Rectal smooth muscle tissue (tissue), 1 donor: ENCODE results near the gene TBC1D12.

Experiments
- H3K27ac ChIP-seq: one replicate; pipeline ENCODE4 v1.7.0; 2013; ENCODE audit warnings: low read depth, low read length, inconsistent platforms
- H3K27me3 ChIP-seq: one replicate; pipeline ENCODE4 v1.7.0; 2013; ENCODE audit warnings: low read length; ENCODE audit not compliant: control insufficient read depth, insufficient read depth
- H3K36me3 ChIP-seq: one replicate; pipeline ENCODE4 v1.7.0; 2013; ENCODE audit warnings: low read length; ENCODE audit not compliant: control insufficient read depth, insufficient read depth
- H3K4me1 ChIP-seq: one replicate; pipeline ENCODE4 v1.7.0; 2013; ENCODE audit warnings: low read length; ENCODE audit not compliant: control insufficient read depth, insufficient read depth
- H3K4me3 ChIP-seq: one replicate; pipeline ENCODE4 v1.7.0; 2013; ENCODE audit warnings: low read length
- H3K9ac ChIP-seq: one replicate; pipeline ENCODE4 v1.7.0; 2013; ENCODE audit warnings: low read length

TBC1D12 gene

GRCh38 chr10:94483970-94484369 lies 81.6 kb downstream of the TBC1D12 start:
- Histone ChIP-seq H3K4me1 (no peaks in the 10 kb centered on the region), H3K4me3 (no peak overlapping the region), H3K9ac (no peak overlapping the region), H3K36me3 (peaks cover 2% of the 10 kb centered on the region), H3K27me3 (no peaks in the 10 kb centered on the region), H3K27ac (no peak overlapping the region)

GRCh38 chr10:94485094-94485493 lies 82.8 kb downstream of the TBC1D12 start:
- H3K27ac ChIP-seq = no peak overlapping the region

GRCh38 chr10:94487575-94487974 lies 85.2 kb downstream of the TBC1D12 start:
- Histone ChIP-seq H3K27ac (no peak overlapping the region), H3K36me3 (peaks cover 2% of the 10 kb centered on the region), H3K9ac (no peak overlapping the region), H3K4me1 (no peaks in the 10 kb centered on the region), H3K4me3 (no peak overlapping the region), H3K27me3 (no peaks in the 10 kb centered on the region)

More at GRCh38 chr10:94485094-94485493, 82.8 kb downstream of the TBC1D12 start:
- H3K4me1 ChIP-seq = no peaks in the 10 kb centered on the region
- H3K36me3 ChIP-seq = peaks cover 2% of the 10 kb centered on the region
- no peaks in the 10 kb centered on the region for H3K27me3 ChIP-seq
- no peak overlapping the region for H3K4me3 ChIP-seq
- H3K9ac ChIP-seq = no peak overlapping the region

GRCh38 chr10:94489107-94489506 lies 86.8 kb downstream of the TBC1D12 start:
- H3K4me3 ChIP-seq = no peak overlapping the region
- H3K36me3 ChIP-seq = no peaks in the 10 kb centered on the region
- no peaks in the 10 kb centered on the region for H3K4me1 ChIP-seq
- no peak overlapping the region for H3K27ac ChIP-seq
- H3K9ac ChIP-seq = no peak overlapping the region
- H3K27me3 ChIP-seq = no peaks in the 10 kb centered on the region

GRCh38 chr10:94489976-94490788 lies 87.8 kb downstream of the TBC1D12 start:
- H3K4me1 ChIP-seq = no peaks in the 10 kb centered on the region
- no peak overlapping the region for H3K4me3 ChIP-seq
- H3K36me3 ChIP-seq = no peaks in the 10 kb centered on the region
- no peak overlapping the region for H3K9ac ChIP-seq
- H3K27me3 ChIP-seq = no peaks in the 10 kb centered on the region
- no peak overlapping the region for H3K27ac ChIP-seq

- no peak overlapping the region for H3K9ac ChIP-seq
- no peaks in the 10 kb centered on the region for H3K27me3 ChIP-seq
- no peaks in the 10 kb centered on the region for H3K36me3 ChIP-seq
- H3K27ac ChIP-seq = no peak overlapping the region
- no peak overlapping the region for H3K4me3 ChIP-seq
- H3K4me1 ChIP-seq = no peaks in the 10 kb centered on the region
These were observed 88.4 kb downstream of the TBC1D12 start for GRCh38 chr10:94490789-94491039.

- Histone ChIP-seq H3K9ac (no peak overlapping the region), H3K4me3 (no peak overlapping the region), H3K36me3 (no peaks in the 10 kb centered on the region), H3K27ac (no peak overlapping the region), H3K27me3 (no peaks in the 10 kb centered on the region), H3K4me1 (no peaks in the 10 kb centered on the region)
These were observed 91.1 kb downstream of the TBC1D12 start for GRCh38 chr10:94493463-94493862.

- no peak overlapping the region for H3K27ac ChIP-seq
- H3K9ac ChIP-seq = no peak overlapping the region
- H3K36me3 ChIP-seq = no peaks in the 10 kb centered on the region
- H3K27me3 ChIP-seq = no peaks in the 10 kb centered on the region
- no peaks in the 10 kb centered on the region for H3K4me1 ChIP-seq
- no peak overlapping the region for H3K4me3 ChIP-seq
These were observed 93.7 kb downstream of the TBC1D12 start for GRCh38 chr10:94496010-94496409.

GRCh38 chr10:94496646-94497045 lies 94.3 kb downstream of the TBC1D12 start:
- Histone ChIP-seq H3K27me3 (no peaks in the 10 kb centered on the region), H3K4me1 (no peaks in the 10 kb centered on the region), H3K4me3 (no peak overlapping the region), H3K36me3 (no peaks in the 10 kb centered on the region), H3K27ac (no peak overlapping the region), H3K9ac (no peak overlapping the region)

GRCh38 chr10:94500063-94500462 lies 97.7 kb downstream of the TBC1D12 start:
- no peak overlapping the region for H3K27ac ChIP-seq
- H3K36me3 ChIP-seq = no peaks in the 10 kb centered on the region
- no peak overlapping the region for H3K4me3 ChIP-seq
- H3K27me3 ChIP-seq = no peaks in the 10 kb centered on the region
- H3K4me1 ChIP-seq = no peaks in the 10 kb centered on the region
- no peak overlapping the region for H3K9ac ChIP-seq

- Histone ChIP-seq H3K36me3 (peaks cover 2% of the 10 kb centered on the region), H3K4me3 (no peak overlapping the region), H3K27me3 (no peaks in the 10 kb centered on the region), H3K9ac (no peak overlapping the region), H3K27ac (no peak overlapping the region), H3K4me1 (no peaks in the 10 kb centered on the region)
These were observed 119.2 kb downstream of the TBC1D12 start for GRCh38 chr10:94521276-94522250.

GRCh38 chr10:94524146-94524545 lies 121.8 kb downstream of the TBC1D12 start:
- no peak overlapping the region for H3K4me3 ChIP-seq
- H3K4me1 ChIP-seq = no peaks in the 10 kb centered on the region
- H3K27me3 ChIP-seq = no peaks in the 10 kb centered on the region
- no peak overlapping the region for H3K27ac ChIP-seq
- peaks cover 2% of the 10 kb centered on the region for H3K36me3 ChIP-seq
- H3K9ac ChIP-seq = no peak overlapping the region
